COLO668 (cell line): Measurements from ENCODE around the gene GRHL3.
"Not testable (repeated sequence)": the region's sequence is repeated elsewhere in the genome, so short reads cannot be mapped to it uniquely, and the experiment has no call there.

Experiments
- DNase-seq: peaks from one replicate; lab custom pipeline; 2025; ENCODE audit not compliant: unreplicated experiment; lab: John Stamatoyannopoulos, UW

GRHL3 gene

DNA sequence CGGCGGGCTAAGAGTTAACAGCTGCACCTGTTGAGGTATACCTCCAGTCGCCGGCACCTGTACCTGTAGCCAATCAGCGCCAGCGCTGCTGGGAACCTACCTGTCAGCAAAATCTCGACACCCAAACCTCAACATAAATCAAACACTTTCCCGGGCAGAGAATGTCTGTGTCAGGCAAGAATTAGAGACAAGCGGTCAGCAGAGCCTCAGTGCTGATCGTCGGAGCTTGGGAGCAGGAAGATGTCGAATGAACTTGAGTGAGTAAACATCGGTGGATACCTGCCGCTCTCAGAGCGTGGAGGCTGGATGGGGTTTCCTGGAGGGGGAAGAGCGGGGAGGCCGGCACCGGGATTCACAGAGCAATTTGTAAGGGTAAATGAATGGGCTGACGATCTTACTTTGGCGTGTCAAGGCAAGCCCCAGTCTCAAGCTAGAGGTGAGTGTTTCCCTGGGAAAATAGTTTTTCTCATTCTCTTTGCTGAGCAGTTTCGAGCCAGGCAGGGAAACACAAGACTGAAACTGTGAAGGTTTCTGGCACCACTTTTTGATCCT, at the start of gene GRHL3:
TSS of gene GRHL3 (plus strand) at position 46 of the 552 bp plus-strand sequence. CDS start at position 241, 195 bp downstream.
- peak; percentile 93 for DNase-seq

DNA sequence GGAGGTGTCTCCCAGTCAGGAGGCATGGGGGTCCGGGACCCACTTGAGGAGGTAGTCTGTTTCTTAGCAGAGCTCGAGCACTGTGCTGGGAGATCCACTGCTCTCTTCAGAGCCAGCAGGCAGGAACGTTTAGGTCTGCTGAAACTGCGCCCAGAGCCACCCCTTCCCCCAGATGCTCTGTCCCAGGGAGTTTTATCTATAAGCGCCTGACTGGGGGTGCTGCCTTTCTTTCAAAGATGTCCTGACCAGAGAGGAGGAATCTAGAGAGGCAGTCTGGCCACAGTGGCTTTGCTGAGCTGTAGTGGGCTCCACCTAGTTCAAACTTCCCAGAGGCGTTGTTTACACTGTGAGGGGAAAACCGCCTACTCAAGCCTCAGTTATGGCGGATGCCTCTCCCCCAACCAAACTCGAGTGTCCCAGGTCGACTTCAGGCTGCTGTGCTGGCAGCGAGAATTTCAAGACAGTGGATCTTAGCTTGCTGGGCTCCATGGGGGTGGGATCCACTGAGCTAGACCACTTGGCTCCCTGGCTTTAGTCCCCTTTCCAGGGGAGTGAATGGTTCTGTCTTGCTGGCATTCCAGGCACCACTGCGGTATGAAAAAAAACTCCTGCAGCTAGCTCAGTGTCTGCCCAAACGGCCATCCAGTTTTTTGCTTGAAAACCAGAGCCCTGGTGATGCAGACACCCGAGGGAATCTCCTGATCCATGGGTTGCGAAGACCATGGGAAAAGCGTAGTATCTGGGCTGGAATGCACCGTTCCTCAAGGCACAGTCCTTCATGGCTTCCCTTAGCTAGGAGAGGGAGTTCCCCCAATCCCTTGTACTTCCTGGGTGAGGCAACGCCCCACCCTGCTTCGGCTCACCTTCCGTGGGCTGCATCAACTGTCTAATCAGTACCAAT, 44.7 kb upstream of the GRHL3 start:
- not testable (repeated sequence) for DNase-seq

DNA sequence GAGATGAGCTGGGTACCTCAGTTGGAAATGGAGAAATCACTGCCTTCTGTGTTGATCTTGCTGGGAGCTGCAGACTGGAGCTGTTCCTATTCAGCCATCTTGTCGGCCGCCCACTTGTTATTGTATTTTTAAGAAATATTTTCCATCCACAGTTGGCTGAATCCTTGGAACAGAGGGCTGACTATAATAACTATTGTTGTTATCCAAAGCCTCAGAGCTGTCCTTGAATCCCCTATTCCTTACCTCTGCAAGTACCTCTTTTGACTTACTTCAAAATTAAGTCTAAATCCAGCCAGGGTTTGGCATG, 44.1 kb upstream of the GRHL3 start:
- DNase-seq = no peak

DNA sequence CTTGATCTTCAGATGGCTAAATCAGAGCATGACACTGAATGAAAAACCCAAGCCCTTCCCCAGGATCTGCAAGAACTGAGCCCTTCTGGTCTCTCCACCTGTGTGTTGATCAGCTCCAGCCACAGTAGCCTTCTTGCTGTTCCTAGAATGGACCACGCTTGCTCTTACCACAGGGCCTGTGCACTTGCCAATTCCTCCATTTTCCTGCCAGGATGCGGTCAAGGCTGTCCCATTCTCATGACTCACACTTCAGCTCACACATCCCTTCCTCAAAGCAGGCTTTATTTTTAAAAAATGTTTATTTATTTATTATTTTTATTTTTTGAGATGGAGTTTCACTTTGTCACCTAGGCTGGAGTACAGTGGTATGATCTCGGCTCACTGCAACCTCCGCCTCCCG, 43.6 kb upstream of the GRHL3 start:
- DNase-seq = no peak

DNA sequence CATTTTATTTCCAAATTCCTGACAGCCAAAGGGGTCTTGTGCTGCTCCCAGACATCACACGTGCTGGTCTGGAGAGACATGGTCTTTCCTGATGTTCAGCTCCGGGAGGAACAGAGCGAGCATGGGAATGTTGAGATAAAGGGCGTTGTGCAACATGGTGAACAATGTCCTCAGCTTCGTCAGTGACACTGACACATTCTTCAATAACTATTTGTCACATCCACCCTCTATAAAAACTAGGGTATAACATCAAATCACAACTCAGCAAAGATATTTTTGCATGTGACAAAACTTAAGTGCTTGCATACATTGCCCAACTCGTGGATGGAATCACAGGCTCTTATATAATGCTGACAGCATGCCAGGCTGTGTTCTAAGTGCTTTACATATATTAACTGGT, 42.4 kb upstream of the GRHL3 start:
- DNase-seq = no peak

DNA sequence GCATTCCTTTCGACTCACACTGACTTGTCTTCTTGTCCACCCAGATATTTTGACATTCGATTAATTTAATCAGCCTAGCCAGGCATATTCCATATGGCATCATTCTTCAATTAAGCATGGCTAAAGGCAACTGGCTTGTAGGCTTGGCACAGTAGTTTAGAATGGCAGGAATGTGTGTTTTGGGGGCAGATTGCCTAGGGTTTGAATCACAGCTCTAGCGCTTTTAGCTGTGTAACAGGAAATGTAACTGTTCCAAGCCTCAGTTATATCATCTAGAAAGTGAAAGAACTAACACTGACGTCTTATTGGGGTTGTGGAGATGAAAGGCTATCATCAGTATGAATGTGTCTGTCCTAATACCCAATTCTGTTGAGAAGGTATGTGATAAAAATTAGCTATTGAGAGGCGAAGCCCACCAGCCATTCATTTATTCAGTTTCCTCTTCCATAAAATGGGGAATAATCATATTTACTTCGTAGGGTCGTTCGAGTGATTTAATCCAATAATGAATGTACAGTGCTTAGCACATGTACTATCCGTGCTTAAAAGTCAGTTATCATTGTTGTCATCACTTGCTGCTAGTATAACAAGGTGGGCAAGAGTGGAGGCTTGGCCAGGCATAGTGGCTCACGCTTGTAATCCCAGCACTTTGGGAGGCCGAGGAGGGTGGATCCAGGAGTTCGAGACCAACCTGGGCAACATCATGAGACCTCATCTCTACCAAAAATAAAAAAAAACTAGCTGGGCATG, 41.6 kb upstream of the GRHL3 start:
- no peak for DNase-seq

DNA sequence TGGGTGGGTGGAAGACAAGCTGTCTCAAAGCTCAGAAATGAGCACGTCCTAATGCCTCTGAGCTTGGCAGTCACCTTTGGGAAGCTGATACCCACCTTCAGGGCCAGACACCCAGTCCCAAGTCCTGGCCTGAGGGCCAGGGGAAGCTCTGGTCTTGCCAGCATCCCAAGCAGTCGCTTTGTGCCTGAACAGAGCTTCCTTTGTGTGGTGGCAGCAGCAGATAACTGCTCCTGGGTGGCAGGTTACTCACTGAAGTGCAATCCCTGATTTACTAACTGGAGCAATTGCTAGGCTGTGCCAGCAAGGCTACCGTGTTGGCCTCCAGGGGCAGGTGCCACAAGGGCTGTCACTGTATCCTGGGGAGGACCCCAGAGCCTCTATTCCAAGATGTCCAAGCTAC, 40.4 kb upstream of the GRHL3 start:
- DNase-seq = no peak

DNA sequence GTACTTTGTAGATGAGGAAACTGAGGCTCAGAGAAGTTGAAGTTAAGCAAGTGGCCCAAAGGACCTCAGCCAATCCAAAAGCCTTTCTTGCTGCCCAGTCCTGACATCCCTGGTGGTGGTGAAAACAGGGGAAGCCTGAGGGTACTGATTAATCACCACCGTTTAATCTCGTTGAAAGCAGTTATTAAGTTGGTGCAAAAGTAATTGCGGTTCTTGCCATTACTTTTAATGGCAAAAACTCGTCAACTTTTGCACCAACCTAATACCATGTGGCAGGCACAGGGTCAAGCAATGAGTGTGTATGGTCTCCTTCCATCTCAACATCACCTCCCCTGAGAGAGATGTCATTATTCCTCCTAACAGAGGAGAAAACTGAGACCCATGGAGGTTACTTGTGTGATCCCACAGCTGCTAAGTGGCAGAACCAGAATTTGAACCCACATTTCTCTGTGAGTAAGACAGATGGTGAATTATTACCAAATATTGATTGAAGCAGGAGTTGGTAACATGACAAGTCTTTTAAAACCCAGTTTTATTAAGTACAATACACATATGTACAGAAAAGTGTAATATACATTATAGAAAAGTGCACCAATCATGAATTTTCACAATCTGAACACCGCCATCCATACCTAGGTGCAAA, 39.4 kb upstream of the GRHL3 start:
- no peak for DNase-seq

DNA sequence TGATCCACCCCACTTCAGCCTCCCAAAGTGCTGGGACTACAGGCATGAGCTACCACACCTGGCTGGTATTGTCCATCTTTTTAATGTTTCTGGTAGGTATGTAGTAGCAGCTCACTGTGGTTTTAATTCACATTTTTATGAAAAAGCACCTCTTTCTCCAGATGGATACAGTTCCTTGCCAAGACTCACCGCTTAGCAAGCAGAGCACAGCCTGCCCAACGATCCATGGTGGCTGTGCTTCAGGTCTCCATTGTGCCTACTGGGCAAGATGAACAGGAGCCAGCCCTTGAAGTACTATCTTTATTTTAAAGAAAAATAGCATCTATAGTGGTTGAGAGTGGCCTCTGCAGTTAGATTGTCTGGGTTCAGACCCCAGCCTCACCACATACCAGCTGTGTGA, 37.6 kb upstream of the GRHL3 start:
- no peak for DNase-seq

DNA sequence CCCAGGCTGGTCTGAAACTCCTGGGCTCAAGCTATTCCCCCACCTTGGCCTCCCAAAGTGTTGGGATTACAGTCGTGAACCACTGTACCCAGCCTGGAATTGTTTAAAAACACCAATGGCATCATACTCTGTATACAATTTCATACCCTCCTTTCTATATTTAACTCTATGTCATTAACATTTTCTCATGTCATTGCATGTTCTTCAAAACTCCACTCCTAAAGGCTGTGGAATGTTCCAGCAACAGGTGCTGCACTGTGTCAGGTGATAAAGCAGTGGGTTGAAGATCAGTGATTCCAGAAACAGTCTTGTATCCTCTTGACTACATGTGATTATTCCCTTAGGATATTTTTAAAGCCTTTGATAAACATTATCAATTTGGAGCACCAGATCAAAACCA, 36.7 kb upstream of the GRHL3 start:
- no peak for DNase-seq

DNA sequence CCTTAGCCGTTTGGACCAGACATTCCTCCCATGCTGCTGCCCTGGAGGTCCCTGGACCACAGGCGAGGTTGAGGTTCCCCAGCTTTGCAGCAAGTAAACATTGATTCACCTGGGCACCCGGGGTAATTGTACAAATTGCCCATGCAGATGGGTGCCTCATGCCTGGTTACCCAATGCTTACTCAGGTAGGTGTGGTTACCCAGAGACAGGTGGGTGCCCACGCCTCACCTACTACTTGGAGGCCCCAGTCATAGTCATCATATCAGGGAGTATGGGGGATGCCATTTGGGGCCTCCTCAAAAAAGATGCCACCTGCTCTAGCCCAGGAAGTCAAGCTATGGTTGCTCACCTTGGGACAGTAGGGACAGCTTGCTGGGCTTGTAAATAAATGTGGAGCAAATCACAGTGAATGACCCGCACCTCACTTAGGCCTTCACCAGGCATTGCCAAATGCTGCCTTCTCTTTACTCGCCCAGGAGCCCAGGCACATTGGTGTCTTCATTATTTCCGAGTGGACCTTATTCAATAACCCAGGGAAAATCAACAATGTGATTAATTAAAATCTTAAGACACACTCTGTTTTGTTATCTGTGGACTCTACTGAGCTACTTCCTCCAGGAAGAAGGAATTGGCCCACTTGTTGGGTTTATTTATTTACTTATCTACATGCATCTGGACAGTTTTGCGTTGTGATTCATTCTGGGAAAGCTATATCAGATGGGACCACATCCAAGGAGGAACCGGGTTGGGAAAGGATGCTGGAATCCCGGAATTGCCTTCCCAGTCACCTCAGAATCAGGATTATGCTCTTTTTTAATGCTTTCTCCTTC, 35.6 kb upstream of the GRHL3 start:
- DNase-seq = peak; percentile 28

DNA sequence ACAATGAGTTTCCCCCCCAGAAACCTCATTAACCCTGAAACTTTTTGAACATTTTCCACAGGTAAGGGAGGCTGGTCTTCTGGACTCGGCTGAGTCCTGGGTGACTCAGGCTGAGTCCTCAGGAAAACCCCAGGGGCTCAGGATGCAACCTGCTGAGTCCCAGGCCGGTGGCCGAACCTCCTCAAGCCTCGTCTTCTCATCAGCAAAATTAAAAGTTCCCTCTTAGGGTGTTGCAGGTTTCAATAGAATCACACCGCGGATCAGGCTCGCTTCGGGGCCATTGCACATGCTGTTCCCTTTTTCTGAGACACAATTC, 35.0 kb upstream of the GRHL3 start:
- DNase-seq = no peak

DNA sequence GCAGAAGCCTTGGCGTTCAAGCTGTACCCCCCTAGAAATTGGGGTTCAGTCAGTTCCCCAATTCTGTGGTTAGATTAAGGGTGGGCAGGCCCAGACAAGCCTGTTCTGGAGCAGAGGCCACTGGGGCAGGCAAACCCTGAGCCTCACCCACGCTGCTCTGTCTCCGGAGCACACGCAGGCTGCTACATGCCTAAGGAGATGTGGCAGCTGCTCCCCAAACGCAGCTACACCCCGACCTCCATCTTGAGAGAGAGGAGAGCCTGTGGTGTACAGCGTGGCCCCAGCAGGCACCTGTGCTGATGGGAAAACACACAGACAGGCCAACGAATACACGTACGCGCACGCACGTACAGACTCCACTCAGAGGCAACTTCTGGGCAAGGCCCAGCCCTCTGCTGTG, 33.9 kb upstream of the GRHL3 start:
- no peak for DNase-seq

DNA sequence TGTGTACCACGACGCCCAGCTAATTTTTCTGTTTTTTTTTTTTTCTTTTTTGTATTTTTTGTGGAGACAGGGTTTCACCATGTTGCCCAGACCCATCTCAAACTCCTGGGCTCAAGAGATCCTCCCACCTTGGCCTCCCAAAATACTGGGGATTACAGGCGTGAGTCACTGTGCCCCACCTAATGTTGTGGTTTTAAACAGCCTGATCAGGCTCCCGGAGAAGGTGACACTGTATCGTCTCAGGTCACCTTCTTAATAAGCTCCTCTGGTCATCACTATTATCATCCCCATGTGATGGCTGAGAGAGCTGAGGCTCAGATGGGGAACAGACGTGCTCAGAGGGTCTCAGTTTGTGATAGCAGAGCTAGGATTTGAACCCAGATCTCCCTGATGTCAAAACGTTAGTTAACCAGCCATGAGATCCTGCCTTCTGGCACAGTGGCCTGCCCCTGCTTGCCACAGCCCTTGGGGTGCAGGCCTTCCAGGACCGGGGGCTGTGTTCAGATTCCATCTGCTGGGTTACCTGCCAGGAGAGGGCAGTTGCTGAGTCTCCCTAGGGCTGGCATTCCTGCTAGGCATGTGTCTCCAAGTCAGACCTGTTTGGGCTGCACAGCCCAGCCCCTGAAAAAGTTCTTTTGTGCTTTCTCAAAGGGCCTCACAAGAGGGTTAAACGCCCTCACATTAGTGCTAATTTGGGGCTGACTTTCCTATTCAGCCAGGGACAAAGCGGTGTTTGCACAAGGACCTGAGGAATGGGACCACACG, 32.7 kb upstream of the GRHL3 start:
- DNase-seq = no peak

DNA sequence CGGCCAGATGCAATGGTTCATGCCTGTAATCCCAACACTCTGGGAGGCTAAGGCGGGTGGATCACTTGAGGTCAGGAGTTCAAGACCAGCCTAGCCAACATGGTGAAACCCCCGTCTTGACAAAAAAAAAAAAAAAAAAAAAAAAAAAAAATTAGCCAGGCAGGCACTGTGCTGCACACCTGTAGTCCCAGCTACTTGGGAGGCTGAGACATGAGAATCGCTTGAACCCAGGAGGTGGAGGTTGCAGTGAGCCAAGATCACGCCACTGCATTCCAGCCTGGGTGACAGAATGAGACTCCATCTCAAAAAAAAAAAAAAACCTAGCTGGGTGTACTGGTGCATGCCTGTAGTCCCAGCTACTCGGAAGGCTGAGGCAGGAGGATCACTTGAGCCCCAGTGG, 31.4 kb upstream of the GRHL3 start:
- DNase-seq = not testable (repeated sequence)

DNA sequence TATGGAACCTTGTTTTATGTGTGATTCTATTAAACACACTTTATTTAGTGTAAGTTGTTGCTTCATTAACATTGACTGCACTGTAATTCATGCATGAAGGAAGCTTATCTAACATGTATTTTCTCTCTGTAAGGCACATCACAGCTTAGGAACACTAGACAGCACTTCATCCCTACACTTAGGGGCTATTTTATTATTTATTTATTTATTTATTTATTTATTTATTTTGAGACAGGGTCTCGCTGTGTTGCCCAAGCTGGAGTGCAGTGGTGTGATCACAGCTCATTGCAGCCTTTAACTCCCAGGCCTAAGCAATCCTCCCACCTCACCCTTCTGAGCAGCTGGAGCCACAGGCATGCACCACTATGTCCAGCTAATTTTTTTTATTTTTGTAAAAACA, 30.7 kb upstream of the GRHL3 start:
- no peak for DNase-seq

DNA sequence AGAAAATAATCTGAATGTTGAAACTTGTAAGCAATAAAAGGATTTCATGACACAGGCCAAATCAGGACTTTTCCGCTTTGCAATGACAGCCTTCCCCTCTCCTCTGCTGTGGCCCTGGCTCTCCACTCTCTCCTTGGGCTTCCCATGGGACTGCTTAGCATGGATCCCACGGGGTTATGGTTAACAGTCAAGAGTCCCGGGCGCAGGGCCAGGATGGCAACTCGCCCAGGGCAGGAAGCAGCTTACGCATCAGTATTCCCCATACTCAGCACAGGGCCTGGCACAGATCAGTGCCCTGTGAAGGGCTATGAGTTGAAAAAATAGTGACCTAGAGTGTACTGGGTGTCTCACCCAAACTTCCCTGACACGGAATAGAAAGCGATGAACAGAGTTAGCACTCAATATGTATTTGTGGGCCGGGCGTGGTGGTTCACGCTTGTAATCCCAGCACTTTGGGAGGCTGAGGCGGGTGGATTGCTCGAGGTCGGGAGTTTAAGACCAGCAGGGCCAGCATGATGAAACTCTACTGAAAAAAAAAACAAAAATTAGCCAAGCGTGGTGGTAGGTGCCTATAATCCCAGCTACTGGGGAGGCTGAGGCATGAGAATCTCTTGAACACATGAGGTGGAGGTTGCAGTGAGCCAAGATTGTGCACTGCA, 29.1 kb upstream of the GRHL3 start:
- DNase-seq = peak; percentile 53

DNA sequence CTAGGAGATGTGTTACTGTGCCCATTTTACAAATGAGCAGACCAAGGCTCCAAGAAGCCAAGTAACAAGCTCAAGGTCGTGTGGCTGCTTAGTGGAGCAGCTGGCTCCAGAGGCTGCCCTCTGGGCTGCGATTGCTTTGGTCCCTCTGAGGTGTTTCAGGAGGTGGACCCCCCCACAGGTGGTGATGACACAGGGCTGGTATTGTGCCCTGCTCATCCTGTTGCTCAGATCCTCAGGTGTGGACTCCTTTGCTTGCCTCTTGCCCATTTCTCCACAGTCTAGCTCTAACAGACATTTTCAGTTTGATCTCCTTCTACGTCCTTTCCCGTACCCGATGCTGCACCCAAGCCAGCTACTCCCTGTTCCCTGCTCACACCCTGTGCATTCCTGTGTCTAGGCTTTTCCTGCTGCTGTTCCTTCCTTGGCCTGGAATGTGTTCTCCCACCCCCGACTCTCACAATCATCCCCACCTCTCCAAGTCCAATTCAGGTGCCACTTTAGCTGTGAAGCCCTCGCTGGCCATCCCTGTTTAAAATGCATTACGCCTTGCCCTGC, 28.1 kb upstream of the GRHL3 start:
- DNase-seq = no peak

DNA sequence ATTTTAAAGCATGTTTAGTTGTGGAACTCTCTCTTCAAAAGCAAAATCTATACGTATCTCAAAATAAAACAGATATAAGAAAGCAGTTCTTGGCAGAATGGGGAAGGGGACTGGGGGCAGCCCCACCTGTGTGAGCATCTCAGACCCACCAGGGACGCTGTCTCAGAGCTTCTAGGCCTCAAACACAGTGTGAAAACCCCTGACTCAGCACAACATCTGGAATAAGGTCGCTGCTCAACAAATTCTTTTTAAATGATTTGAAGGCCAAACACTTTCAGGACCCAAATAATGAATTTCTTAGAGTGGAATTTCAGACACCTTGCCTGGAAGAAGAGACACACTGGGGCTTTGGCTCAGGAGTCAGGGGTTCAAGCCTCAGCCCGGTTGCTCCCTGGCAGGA, 27.1 kb upstream of the GRHL3 start:
- no peak for DNase-seq
